ENCODE results near the gene TAOK2.

The TAOK2 gene

DNA sequence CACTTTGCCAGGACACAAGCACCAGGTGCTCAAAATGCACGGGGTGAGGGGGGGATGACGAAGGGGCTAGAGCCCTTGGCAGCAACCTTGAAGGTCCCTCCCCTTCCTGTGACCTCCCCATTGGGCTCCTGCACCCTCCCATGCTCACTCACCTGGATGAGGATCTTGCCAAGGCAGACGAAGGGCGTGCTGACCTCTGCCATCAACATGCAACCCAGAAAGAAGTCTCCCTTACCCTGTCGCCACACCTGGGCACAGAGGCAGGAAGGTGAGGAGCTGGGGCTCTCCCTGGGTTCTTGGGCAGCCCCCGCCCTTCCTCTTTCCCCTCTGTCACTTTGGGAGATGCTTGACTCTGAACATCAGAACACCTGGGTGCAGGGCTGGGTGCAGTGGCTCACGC lies 51.9 kb downstream of the TAOK2 start:
- Histone ChIP-seq H3K9me3 (ENCODE audit: control insufficient read depth, insufficient read depth, low read depth, low read length) (no peaks in the 10 kb centered on the region), H3K27ac (ENCODE audit: extremely low read depth, low read depth, low read length) (no peak overlapping the region), H3K4me1 (ENCODE audit: control insufficient read depth, insufficient read depth, low read length) (no peaks in the 10 kb centered on the region), H3K4me3 (ENCODE audit: low read depth, low read length) (no peak overlapping the region), H3K36me3 (ENCODE audit: control insufficient read depth in 2 of 2, insufficient read depth in 1 of 2, low read length in 2 of 2) (no peaks in the 10 kb centered on the region)
- ChIA-PET POLR2A (no interaction called here), CTCF (interaction anchor here (0.6 kb wide), 1 partner anchor 14 kb away, joined by 3 read pairs; no protein-coding TSS in a partner anchor)
- TF ChIP-seq ZNF747 (tag by site-specific recombination; IDR thresholded peaks at IDR 0.05) (no peak), ZNF423 (tag by site-specific recombination; IDR thresholded peaks at IDR 0.05) (no peak), ZSCAN23 (tag by site-specific recombination; IDR thresholded peaks at IDR 0.05) (no peak), ZNF626 (tag by site-specific recombination; IDR thresholded peaks at IDR 0.05) (no peak), GLIS2 (tag by site-specific recombination; IDR thresholded peaks at IDR 0.05) (peak; percentile 26; the same call in 1 of the 2 replicates), ZNF426 (tag by site-specific recombination; IDR thresholded peaks at IDR 0.05) (no peak)
- TF ChIP-seq, protein P1, sequence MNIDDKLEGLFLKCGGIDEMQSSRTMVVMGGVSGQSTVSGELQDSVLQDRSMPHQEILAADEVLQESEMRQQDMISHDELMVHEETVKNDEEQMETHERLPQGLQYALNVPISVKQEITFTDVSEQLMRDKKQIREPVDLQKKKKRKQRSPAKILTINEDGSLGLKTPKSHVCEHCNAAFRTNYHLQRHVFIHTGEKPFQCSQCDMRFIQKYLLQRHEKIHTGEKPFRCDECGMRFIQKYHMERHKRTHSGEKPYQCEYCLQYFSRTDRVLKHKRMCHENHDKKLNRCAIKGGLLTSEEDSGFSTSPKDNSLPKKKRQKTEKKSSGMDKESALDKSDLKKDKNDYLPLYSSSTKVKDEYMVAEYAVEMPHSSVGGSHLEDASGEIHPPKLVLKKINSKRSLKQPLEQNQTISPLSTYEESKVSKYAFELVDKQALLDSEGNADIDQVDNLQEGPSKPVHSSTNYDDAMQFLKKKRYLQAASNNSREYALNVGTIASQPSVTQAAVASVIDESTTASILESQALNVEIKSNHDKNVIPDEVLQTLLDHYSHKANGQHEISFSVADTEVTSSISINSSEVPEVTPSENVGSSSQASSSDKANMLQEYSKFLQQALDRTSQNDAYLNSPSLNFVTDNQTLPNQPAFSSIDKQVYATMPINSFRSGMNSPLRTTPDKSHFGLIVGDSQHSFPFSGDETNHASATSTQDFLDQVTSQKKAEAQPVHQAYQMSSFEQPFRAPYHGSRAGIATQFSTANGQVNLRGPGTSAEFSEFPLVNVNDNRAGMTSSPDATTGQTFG (tag by site-specific recombination; IDR thresholded peaks at IDR 0.05; ENCODE audit: borderline replicate concordance) = no peak

DNA sequence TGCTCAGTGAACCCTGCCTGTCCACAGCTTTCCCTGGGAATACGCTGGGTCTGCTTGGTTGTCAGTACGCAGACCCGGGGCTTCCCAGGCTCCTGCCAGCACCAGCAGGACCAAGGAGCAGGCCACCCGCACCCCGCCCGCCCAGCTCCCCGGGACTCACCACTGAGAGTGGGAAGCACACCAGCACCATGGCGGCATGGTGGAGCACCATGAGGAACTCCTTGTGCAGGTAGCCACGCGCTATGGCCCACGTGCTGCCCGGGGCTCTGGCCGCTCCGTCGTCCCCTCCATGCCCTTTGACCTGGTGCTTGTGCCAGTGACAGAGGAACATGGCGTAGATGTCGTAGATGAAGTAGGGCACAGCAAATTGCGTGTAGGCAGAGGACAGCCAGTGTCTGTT lies 52.8 kb downstream of the TAOK2 start:
- no peak overlapping the region for H3K27ac ChIP-seq (ENCODE audit: extremely low read depth, low read depth, low read length)
- H3K4me1 ChIP-seq (ENCODE audit: control insufficient read depth, insufficient read depth, low read length) = no peaks in the 10 kb centered on the region
- H3K4me3 ChIP-seq (ENCODE audit: low read depth, low read length) = no peak overlapping the region
- CTCF ChIA-PET = interaction anchor here (0.6 kb wide), 1 partner anchor 178 kb away, joined by 3 read pairs; no protein-coding TSS in a partner anchor
- H3K36me3 ChIP-seq (ENCODE audit: control insufficient read depth in 2 of 2, insufficient read depth in 1 of 2, low read length in 2 of 2) = no peaks in the 10 kb centered on the region
- TF ChIP-seq BCL11A (tag by site-specific recombination; IDR thresholded peaks at IDR 0.05; ENCODE audit: low read depth) (no peak), GLI2 (tag by site-specific recombination; IDR thresholded peaks at IDR 0.05; ENCODE audit: borderline replicate concordance, low read depth) (no peak)
- TF ChIP-seq, protein P2, sequence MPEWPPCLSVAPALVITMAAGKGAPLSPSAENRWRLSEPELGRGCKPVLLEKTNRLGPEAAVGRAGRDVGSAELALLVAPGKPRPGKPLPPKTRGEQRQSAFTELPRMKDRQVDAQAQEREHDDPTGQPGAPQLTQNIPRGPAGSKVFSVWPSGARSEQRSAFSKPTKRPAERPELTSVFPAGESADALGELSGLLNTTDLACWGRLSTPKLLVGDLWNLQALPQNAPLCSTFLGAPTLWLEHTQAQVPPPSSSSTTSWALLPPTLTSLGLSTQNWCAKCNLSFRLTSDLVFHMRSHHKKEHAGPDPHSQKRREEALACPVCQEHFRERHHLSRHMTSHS (tag by site-specific recombination; IDR thresholded peaks at IDR 0.05) = no peak
- no peaks in the 10 kb centered on the region for H3K9me3 ChIP-seq (ENCODE audit: control insufficient read depth, insufficient read depth, low read depth, low read length)
- POLR2A ChIA-PET = no interaction called here

DNA sequence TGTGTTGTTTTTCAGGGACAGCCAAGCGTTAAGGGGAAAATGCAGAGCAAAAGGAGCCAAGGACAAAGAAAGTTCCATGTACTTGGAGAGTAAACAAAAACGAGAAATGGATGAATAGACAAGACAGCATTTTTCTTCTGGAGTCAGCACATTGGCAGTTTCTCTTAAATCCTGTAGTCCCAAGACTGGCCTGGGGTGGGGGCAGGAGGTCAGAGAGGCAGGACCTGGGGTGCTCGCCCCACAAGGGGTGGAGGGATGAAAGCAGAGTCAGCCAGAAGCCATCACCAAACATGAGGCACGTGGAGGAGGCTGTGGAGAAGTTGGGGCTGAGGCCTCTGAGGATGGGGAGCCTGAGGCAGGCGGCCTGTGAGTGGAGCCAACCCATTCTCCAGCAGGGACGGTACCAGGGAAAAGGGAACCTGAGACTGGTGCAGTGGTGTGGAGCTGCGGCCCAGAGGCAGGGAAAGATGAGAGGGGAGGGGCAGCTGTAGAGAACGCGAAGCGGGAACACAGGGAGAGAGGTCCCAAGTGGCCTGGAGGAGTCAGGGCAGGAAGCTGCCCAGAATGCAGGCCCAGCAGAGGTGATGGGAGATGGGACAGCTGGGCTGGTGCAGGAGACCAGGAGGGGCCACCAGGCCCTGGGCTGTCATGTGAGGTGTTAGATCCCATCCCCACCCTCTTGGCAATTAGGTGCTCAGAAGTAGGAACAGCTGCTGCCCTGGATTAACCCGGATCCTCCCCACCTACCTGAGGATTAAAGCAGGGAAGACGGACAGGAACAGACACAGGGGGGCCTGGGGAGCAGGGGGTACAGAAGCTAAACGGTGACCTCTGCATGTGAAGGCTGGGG lies 54.1 kb downstream of the TAOK2 start:
- Histone ChIP-seq H3K27ac (ENCODE audit: extremely low read depth, low read depth, low read length) (no peak overlapping the region), H3K4me1 (ENCODE audit: control insufficient read depth, insufficient read depth, low read length) (no peaks in the 10 kb centered on the region), H3K4me3 (ENCODE audit: low read depth, low read length) (no peak overlapping the region), H3K9me3 (ENCODE audit: control insufficient read depth, insufficient read depth, low read depth, low read length) (no peaks in the 10 kb centered on the region), H3K36me3 (ENCODE audit: control insufficient read depth in 2 of 2, insufficient read depth in 1 of 2, low read length in 2 of 2) (no peaks in the 10 kb centered on the region)
- TF ChIP-seq SP2 (tag by site-specific recombination; IDR thresholded peaks at IDR 0.05) (peak; percentile 13; the same call in 1 of the 2 replicates), ZNF501 (tag by site-specific recombination; IDR thresholded peaks at IDR 0.05) (no peak), ZNF600 (tag by site-specific recombination; IDR thresholded peaks at IDR 0.05) (0 out of 2 replicates have a peak, but pooled peaks have one; percentile 38), ZBTB20 (tag by site-specific recombination; IDR thresholded peaks at IDR 0.05) (no peak), ZNF391 (tag by site-specific recombination; IDR thresholded peaks at IDR 0.05; ENCODE audit: borderline replicate concordance, low read depth) (no peak), KLF1 (tag by site-specific recombination; IDR thresholded peaks at IDR 0.05) (peak; percentile 75), ZNF221 (tag by site-specific recombination; IDR thresholded peaks at IDR 0.05; ENCODE audit: borderline replicate concordance) (no peak)
- TF ChIP-seq, protein P3, sequence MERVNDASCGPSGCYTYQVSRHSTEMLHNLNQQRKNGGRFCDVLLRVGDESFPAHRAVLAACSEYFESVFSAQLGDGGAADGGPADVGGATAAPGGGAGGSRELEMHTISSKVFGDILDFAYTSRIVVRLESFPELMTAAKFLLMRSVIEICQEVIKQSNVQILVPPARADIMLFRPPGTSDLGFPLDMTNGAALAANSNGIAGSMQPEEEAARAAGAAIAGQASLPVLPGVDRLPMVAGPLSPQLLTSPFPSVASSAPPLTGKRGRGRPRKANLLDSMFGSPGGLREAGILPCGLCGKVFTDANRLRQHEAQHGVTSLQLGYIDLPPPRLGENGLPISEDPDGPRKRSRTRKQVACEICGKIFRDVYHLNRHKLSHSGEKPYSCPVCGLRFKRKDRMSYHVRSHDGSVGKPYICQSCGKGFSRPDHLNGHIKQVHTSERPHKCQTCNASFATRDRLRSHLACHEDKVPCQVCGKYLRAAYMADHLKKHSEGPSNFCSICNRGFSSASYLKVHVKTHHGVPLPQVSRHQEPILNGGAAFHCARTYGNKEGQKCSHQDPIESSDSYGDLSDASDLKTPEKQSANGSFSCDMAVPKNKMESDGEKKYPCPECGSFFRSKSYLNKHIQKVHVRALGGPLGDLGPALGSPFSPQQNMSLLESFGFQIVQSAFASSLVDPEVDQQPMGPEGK (tag by site-specific recombination; IDR thresholded peaks at IDR 0.05) = peak; percentile 18; the same call in 1 of the 2 replicates
- POLR2A ChIA-PET = interaction anchor here (0.6 kb wide), 1 partner anchor 502 kb away, joined by 3 read pairs; no protein-coding TSS in a partner anchor
- CTCF ChIA-PET = interaction anchor here (0.5 to 0.6 kb wide), 3 partner anchors 185 to 337 kb away, joined by 3 to 4 read pairs (median 3); no protein-coding TSS in a partner anchor

Measured in HEK293 (cell line).